IMR-90 (cell line): ENCODE results near the gene SLC6A20. TPM values are rescaled to one million over a fixed set of nuclear protein-coding genes. Genes with fewer than 3 reads are reported as not detected.

Experiments
- ATAC-seq: fragments of 200-7000 bp; cut with Tn5 transposase; 2 replicates; pipeline ENCODE4 v1.9.1; 2020; ENCODE audit warnings: low read depth, mild to moderate bottlenecking, moderate library complexity
- BruUV-seq: library from RNA; stranded (reverse); fragments of 400-500 nt; replicated peaks from 2 replicates; lab custom pipeline; 2021; lab: Mats Ljungman, UMichigan
- CTCF ChIA-PET: fragments of 300-600 bp; formaldehyde crosslinking; extraction: SDS; loops from one replicate; lab custom pipeline; 2021; ENCODE audit warnings: antibody characterized with exemption; lab: Yijun Ruan, JAX
- POLR2A ChIA-PET: fragments of 300-600 bp; sonication (Branson Sonifier 250); formaldehyde crosslinking; loops from one replicate; lab custom pipeline; 2022; ENCODE audit warnings: antibody characterized with exemption; ENCODE audit not compliant: unreplicated experiment; lab: Charles Lee
- DNase-seq: peaks from one replicate; pipeline ENCODE4 v3.0.0; 2013
- H2AFZ ChIP-seq: replicated peaks from 2 replicates; pipeline ENCODE3; 2013; ENCODE audit warnings: low read length, mild to moderate bottlenecking; ENCODE audit not compliant: poor library complexity
- H2AK5ac ChIP-seq: 2 replicates; pipeline ENCODE4 v1.6.1; 2013; ENCODE audit warnings: low read depth, low read length, inconsistent platforms
- H2AK9ac ChIP-seq: replicated peaks from 2 replicates; pipeline ENCODE3; 2013; ENCODE audit warnings: mild to moderate bottlenecking, low read depth, low read length, moderate library complexity; ENCODE audit not compliant: poor library complexity
- H2BK120ac ChIP-seq: 2 replicates; pipeline ENCODE4 v1.6.1; 2013; ENCODE audit warnings: low read depth, low read length, inconsistent platforms
- H2BK15ac ChIP-seq: 3 replicates; pipeline ENCODE4 v1.6.1; 2013; ENCODE audit warnings: low read depth, low read length, inconsistent platforms
- H2BK20ac ChIP-seq: 2 replicates; pipeline ENCODE4 v1.6.1; 2013; ENCODE audit warnings: low read depth, mild to moderate bottlenecking, inconsistent platforms, low read length, moderate library complexity
- H2BK5ac ChIP-seq: 2 replicates; pipeline ENCODE4 v1.6.1; 2013; ENCODE audit warnings: mild to moderate bottlenecking, low read depth, low read length, inconsistent platforms; ENCODE audit not compliant: poor library complexity, severe bottlenecking
- H3K14ac ChIP-seq: replicated peaks from 2 replicates; pipeline ENCODE4 v1.6.1; 2013; ENCODE audit warnings: low read depth, low read length, inconsistent platforms
- H3K18ac ChIP-seq: 2 replicates; pipeline ENCODE4 v1.6.1; 2013; ENCODE audit warnings: low read depth, low read length, control low read depth
- H3K23ac ChIP-seq: 2 replicates; pipeline ENCODE4 v1.6.1; 2013; ENCODE audit warnings: low read depth, low read length, inconsistent platforms
- H3K27ac ChIP-seq: 2 replicates; pipeline ENCODE4 v1.5.1; 2013; ENCODE audit warnings: mild to moderate bottlenecking, control low read depth, low read length; ENCODE audit not compliant: insufficient read depth
- H3K27me3 ChIP-seq: 2 replicates; pipeline ENCODE4 v1.6.1; 2013; ENCODE audit warnings: low read length; ENCODE audit not compliant: control insufficient read depth, insufficient read depth
- H3K36me3 ChIP-seq: 2 replicates; pipeline ENCODE4 v1.6.1; 2013; ENCODE audit warnings: low read length, mixed read lengths; ENCODE audit not compliant: control insufficient read depth, insufficient read depth
- H3K4ac ChIP-seq: 2 replicates; pipeline ENCODE4 v1.6.1; 2013; ENCODE audit warnings: low read depth, low read length, inconsistent platforms
- H3K4me1 ChIP-seq: 2 replicates; pipeline ENCODE4 v1.6.1; 2013; ENCODE audit warnings: low read length, mixed read lengths; ENCODE audit not compliant: control insufficient read depth, insufficient read depth
- H3K4me2 ChIP-seq: 2 replicates; pipeline ENCODE4 v1.6.1; 2013; ENCODE audit warnings: low read depth, mild to moderate bottlenecking, control low read depth, low read length, moderate library complexity
- H3K4me3 ChIP-seq: 2 replicates; pipeline ENCODE4 v1.5.1; 2013; ENCODE audit warnings: low read depth, mild to moderate bottlenecking, control low read depth, low read length, moderate library complexity; ENCODE audit not compliant: insufficient read depth
- H3K56ac ChIP-seq: 2 replicates; pipeline ENCODE4 v1.6.1; 2013; ENCODE audit warnings: low read length, inconsistent platforms; ENCODE audit not compliant: insufficient read depth; ENCODE audit errors: extremely low read depth
- H3K79me1 ChIP-seq, 2 experiments: 2 replicates each; pipeline ENCODE4 v1.6.1; 2013; ENCODE audit warnings: low read length in 2 of 2, inconsistent platforms in 1 of 2, low read depth in 1 of 2
- H3K9ac ChIP-seq: 2 replicates; pipeline ENCODE4 v1.6.1; 2013; ENCODE audit warnings: low read depth, low read length, control low read depth
- H3K9me1 ChIP-seq: 2 replicates; pipeline ENCODE4 v1.6.1; 2013; ENCODE audit warnings: low read length, inconsistent platforms; ENCODE audit not compliant: insufficient read depth
- H3K9me3 ChIP-seq: 2 replicates; pipeline ENCODE4 v1.6.1; 2013; ENCODE audit warnings: low read length; ENCODE audit not compliant: control insufficient read depth, insufficient read depth
- H4K20me1 ChIP-seq: 2 replicates; pipeline ENCODE4 v1.6.1; 2013; ENCODE audit warnings: low read length, inconsistent platforms; ENCODE audit not compliant: insufficient read depth
- H4K5ac ChIP-seq: 2 replicates; pipeline ENCODE4 v1.6.1; 2013; ENCODE audit warnings: mild to moderate bottlenecking, low read depth, low read length, control low read depth
- H4K8ac ChIP-seq, 2 experiments: 2 replicates each; pipeline ENCODE4 v1.6.1; 2013; ENCODE audit warnings: low read depth in 2 of 2, low read length in 2 of 2, control low read depth in 1 of 2, inconsistent platforms in 1 of 2
- H4K91ac ChIP-seq: 2 replicates; pipeline ENCODE4 v1.6.1; 2013; ENCODE audit warnings: low read depth, low read length, inconsistent platforms; ENCODE audit not compliant: insufficient read depth
- BHLHE40 ChIP-seq: fragments of 150-350 bp; IDR thresholded peaks from 2 replicates; pipeline ENCODE4 v1.6.1; 2016; ENCODE audit warnings: mild to moderate bottlenecking, low read depth, low read length
- CEBPB ChIP-seq: IDR thresholded peaks from 2 replicates; pipeline ENCODE4 v1.6.1; 2012; ENCODE audit warnings: low read depth, low read length, improper control_type of control experiment
- CHD1 ChIP-seq: IDR thresholded peaks from 2 replicates; pipeline ENCODE4 v1.6.1; 2012; ENCODE audit warnings: low read depth, low read length, improper control_type of control experiment
- FOS ChIP-seq: fragments of 150-350 bp; IDR thresholded peaks from 2 replicates; pipeline ENCODE4 v1.6.1; 2016; ENCODE audit warnings: low read depth, low read length
- MAFK ChIP-seq: IDR thresholded peaks from 2 replicates; pipeline ENCODE4 v1.6.1; 2012; ENCODE audit warnings: low read depth, low read length, improper control_type of control experiment
- MAZ ChIP-seq: IDR thresholded peaks from 2 replicates; pipeline ENCODE4 v1.6.1; 2012; ENCODE audit warnings: low read depth, mild to moderate bottlenecking, low read length, improper control_type of control experiment, moderate library complexity, borderline replicate concordance
- NFE2L2 ChIP-seq: fragments of 150-350 bp; IDR thresholded peaks from 2 replicates; pipeline ENCODE4 v1.6.1; 2016; ENCODE audit warnings: low read depth, mild to moderate bottlenecking, low read length
- POLR2A ChIP-seq: IDR thresholded peaks from 2 replicates; pipeline ENCODE4 v1.6.1; 2012; ENCODE audit warnings: mild to moderate bottlenecking, low read depth, low read length
- RAD21 ChIP-seq: IDR thresholded peaks from 2 replicates; pipeline ENCODE4 v1.6.1; 2012; ENCODE audit warnings: low read length, improper control_type of control experiment
- RCOR1 ChIP-seq: IDR thresholded peaks from 2 replicates; pipeline ENCODE4 v1.6.1; 2012; ENCODE audit warnings: mild to moderate bottlenecking, low read length, improper control_type of control experiment; ENCODE audit not compliant: insufficient replicate concordance
- RFX5 ChIP-seq: IDR thresholded peaks from 2 replicates; pipeline ENCODE4 v1.8.0; 2012; ENCODE audit warnings: low read depth, mild to moderate bottlenecking, low read length, moderate library complexity
- SMC3 ChIP-seq: fragments of 150-350 bp; IDR thresholded peaks from 2 replicates; pipeline ENCODE4 v1.6.1; 2016; ENCODE audit warnings: low read depth, mild to moderate bottlenecking, antibody characterized with exemption, low read length, moderate library complexity
- WGBS, 2 experiments: methylation state at CpG; one replicate each; pipeline versions ENCODE4 v1.1.5 to v1.1.7; 2013; ENCODE audit warnings: missing lambda C conversion rate in 2 of 2; ENCODE audit not compliant: insufficient read length in 1 of 2; ENCODE audit errors: extremely low coverage in 2 of 2; 5-methylcytosine and 5-hydroxymethylcytosine counted together
- dilution Hi-C: fragments of 300-500 bp; cut with HindIII; formaldehyde crosslinking; loops from one replicate; pipeline ENCODE4 v1.14.3; 2018; ENCODE audit warnings: low sequenced_read_pairs; ENCODE audit not compliant: unreplicated experiment
- in situ Hi-C: fragments of 300-500 bp; cut with MboI; formaldehyde crosslinking; loops from 3 replicates; pipeline ENCODE4 v1.14.3; 2019; ENCODE audit warnings: low sequenced_read_pairs, inconsistent platforms, mixed read lengths
- intact Hi-C: fragments of 100-400 bp; cut with micrococcal nuclease; formaldehyde crosslinking; loops from 2 replicates; pipeline ENCODE4 v1.10.0; 2022
- polyA plus RNA-seq, 3 experiments: library from polyadenylated mRNA; depleted of rRNA; stranded (reverse); fragments of >200 nt; gene quantifications; 2 replicates each; pipeline ENCODE4 v1.2.3, GENCODE V29; 2012; ENCODE audit warnings: low replicate concordance in 1 of 3
- total RNA-seq: library from RNA; depleted of rRNA; stranded (reverse); fragments of >200 nt; gene quantifications from 2 replicates; pipeline ENCODE4 v1.2.3, GENCODE V29; 2012
- TF ChIP-seq, protein P1 (sequence below): fragments of 150-350 bp; IDR thresholded peaks from 2 replicates; pipeline ENCODE4 v1.6.1; 2017; ENCODE audit warnings: mild to moderate bottlenecking, antibody characterized with exemption, low read length, low read depth
- TF ChIP-seq, protein P2 (sequence below): fragments of 150-350 bp; IDR thresholded peaks from 2 replicates; pipeline ENCODE4 v1.6.1; 2016; ENCODE audit warnings: low read depth, mild to moderate bottlenecking, low read length, moderate library complexity, borderline replicate concordance
- TF ChIP-seq, protein P3 (sequence below): conservative IDR thresholded peaks from 2 replicates; pipeline ENCODE4 v1.5.1; 2012; ENCODE audit warnings: mild to moderate bottlenecking, low read depth, low read length, improper control_type of control experiment

SLC6A20 gene
- total and polyA plus RNA-seq, 2 of the 4 experiments (the other 2 are of a cell fraction): not detected

DNA sequence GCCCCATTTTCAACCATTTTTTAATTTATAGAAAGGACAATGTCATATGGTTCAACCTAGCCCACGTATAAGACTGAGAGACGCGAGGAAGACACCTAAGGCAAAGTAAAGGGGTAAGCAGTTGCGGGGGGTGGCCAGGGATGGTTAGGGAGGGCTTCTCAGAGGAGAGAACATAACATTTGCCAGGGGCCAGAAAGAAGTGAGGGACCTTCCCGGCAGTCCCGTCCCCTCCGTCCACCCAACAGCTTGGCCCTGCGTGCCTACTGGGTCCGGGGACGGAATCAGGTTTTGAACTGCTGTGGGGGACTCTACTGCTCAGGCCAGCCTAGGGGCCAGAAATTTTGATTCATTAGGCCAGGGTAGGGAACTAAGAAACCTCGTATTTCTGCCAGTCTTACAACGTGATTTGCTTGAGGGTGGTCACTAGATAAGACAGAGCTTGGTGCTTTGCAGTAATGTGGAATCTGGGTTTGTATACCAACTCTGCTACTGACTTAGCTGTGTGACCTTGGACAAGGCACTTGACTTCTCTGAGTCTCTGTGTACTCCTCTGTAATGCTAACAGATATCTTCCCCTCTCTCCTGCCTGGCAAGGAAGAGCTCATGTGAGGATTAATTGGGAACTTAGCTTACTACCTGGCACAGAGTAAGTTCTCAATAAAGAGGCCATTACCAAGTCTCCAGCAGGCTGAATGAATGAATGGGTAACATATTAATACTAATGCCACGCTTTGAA is 734 bp upstream of the SLC6A20 start:
- no peak overlapping the region for H4K8ac ChIP-seq
- H3K27ac ChIP-seq: no peak overlapping the region
- no peak overlapping the region for H2BK5ac ChIP-seq
- H2BK20ac ChIP-seq: no peak overlapping the region
- no peak overlapping the region for H2BK15ac ChIP-seq
- in situ Hi-C loops (no loop called here), dilution Hi-C loops (no loop called here), intact Hi-C loops (no loop called here)
- 70% methylated on average over 6 of the region's 13 CpGs; no CpG with 5 or more reads in 1 of the 2 experiments for WGBS, 2 experiments
- no peaks in the 10 kb centered on the region; the same call in none of the 2 replicates for H4K20me1 ChIP-seq
- no peak overlapping the region for H3K9ac ChIP-seq
- DNase-seq (no peak), ATAC-seq (no peak)
- ChIA-PET CTCF (no interaction called here), POLR2A (interaction anchor here (0.6 kb wide), 1 partner anchor 327 kb away, joined by 3 read pairs; no protein-coding TSS in a partner anchor)
- H2AFZ ChIP-seq: no peak overlapping the region
- H2AK5ac ChIP-seq: no peak overlapping the region
- H2BK120ac ChIP-seq: no peak overlapping the region
- H3K14ac ChIP-seq: no peak overlapping the region
- H3K27me3 ChIP-seq: peaks cover 79% of the 10 kb centered on the region
- H2AK9ac ChIP-seq: no peak overlapping the region
- peaks cover 3% of the 10 kb centered on the region; the same call in 1 of the 2 replicates for H3K9me3 ChIP-seq
- H3K36me3 ChIP-seq: no peaks in the 10 kb centered on the region
- no peak overlapping the region for H3K4ac ChIP-seq
- H3K4me2 ChIP-seq: no peak overlapping the region; the same call in 1 of the 2 replicates
- no peak overlapping the region for H3K18ac ChIP-seq
- no peak overlapping the region for H3K56ac ChIP-seq
- H3K4me3 ChIP-seq: no peak overlapping the region
- H3K9me1 ChIP-seq: no peaks in the 10 kb centered on the region
- no peak overlapping the region for H4K5ac ChIP-seq
- H3K79me1 ChIP-seq: no peaks in the 10 kb centered on the region
- no peak overlapping the region for H4K91ac ChIP-seq
- no TSS peak for BruUV-seq
- H3K4me1 ChIP-seq: peaks cover 5% of the 10 kb centered on the region; the same call in 1 of the 2 replicates
- no peak overlapping the region for H3K23ac ChIP-seq
- TF ChIP-seq, protein P1, sequence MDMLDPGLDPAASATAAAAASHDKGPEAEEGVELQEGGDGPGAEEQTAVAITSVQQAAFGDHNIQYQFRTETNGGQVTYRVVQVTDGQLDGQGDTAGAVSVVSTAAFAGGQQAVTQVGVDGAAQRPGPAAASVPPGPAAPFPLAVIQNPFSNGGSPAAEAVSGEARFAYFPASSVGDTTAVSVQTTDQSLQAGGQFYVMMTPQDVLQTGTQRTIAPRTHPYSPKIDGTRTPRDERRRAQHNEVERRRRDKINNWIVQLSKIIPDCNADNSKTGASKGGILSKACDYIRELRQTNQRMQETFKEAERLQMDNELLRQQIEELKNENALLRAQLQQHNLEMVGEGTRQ: no peak
- no peak for TF ChIP-seq CEBPB
- no peak for TF ChIP-seq NFE2L2
- TF ChIP-seq RAD21: no peak
- TF ChIP-seq POLR2A: no peak
- TF ChIP-seq, protein P2, sequence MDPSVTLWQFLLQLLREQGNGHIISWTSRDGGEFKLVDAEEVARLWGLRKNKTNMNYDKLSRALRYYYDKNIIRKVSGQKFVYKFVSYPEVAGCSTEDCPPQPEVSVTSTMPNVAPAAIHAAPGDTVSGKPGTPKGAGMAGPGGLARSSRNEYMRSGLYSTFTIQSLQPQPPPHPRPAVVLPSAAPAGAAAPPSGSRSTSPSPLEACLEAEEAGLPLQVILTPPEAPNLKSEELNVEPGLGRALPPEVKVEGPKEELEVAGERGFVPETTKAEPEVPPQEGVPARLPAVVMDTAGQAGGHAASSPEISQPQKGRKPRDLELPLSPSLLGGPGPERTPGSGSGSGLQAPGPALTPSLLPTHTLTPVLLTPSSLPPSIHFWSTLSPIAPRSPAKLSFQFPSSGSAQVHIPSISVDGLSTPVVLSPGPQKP: no peak
- TF ChIP-seq RCOR1: no peak
- TF ChIP-seq FOS: no peak
- no peak for TF ChIP-seq RFX5
- no peak for TF ChIP-seq MAFK
- no peak for TF ChIP-seq CHD1
- TF ChIP-seq SMC3: no peak
- TF ChIP-seq, protein P3, sequence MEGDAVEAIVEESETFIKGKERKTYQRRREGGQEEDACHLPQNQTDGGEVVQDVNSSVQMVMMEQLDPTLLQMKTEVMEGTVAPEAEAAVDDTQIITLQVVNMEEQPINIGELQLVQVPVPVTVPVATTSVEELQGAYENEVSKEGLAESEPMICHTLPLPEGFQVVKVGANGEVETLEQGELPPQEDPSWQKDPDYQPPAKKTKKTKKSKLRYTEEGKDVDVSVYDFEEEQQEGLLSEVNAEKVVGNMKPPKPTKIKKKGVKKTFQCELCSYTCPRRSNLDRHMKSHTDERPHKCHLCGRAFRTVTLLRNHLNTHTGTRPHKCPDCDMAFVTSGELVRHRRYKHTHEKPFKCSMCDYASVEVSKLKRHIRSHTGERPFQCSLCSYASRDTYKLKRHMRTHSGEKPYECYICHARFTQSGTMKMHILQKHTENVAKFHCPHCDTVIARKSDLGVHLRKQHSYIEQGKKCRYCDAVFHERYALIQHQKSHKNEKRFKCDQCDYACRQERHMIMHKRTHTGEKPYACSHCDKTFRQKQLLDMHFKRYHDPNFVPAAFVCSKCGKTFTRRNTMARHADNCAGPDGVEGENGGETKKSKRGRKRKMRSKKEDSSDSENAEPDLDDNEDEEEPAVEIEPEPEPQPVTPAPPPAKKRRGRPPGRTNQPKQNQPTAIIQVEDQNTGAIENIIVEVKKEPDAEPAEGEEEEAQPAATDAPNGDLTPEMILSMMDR: no peak
- no peak for TF ChIP-seq BHLHE40
- no peak for TF ChIP-seq MAZ
